Posterior vena cava (tissue), 2 donors: ENCODE data around the gene FAM53B. TPM values are rescaled to one million over a fixed set of nuclear protein-coding genes. Genes with fewer than 3 reads are reported as not detected.

Experiments
- DNase-seq: peaks from one replicate; pipeline ENCODE4 v3.0.0-alpha.2; 2020; ENCODE audit warnings: low spot score
- intact Hi-C, 2 donors: fragments of 100-400 bp; cut with DNase I; formaldehyde crosslinking; loops; one replicate each; pipeline versions ENCODE4 v1.14.1 to v1.14.2; 2022 to 2023
- total RNA-seq, 2 donors: library from RNA; stranded (reverse); fragmentation: NEBNext Ultra II Directional; extraction: Animal tissue kit (Norgen Biotek cat#: 25700); gene quantifications; one replicate each; pipeline ENCODE4 v1.2.1, GENCODE V29; 2021
- donor health status: DM: yes; HTN: yes; CAD: no.
- donor health status: DM: yes; HTN: yes; CAD: no.

Gene FAM53B
- total RNA-seq, 2 donors from 2014 or later = 15.6 to 21.4 TPM

DNA sequence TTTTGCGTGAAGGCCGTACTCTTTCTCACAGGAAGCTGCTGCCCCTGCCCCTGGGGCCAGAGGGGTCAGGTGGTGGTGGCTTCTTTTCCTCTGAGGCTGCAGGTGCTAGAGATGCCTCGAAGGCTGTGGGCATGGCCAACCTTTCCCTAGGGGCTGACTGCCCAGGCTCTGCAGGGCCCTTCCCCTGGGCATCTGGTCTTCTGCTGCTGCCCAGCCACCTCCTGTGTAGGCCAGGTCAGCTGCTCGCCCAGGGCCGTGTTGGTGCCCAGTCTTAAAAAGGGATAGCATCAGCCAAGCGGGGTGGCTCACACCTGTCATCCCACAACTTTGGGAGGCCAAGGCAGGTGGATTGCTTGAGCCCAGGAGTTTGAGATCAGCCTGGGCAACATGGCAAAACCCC lies 114.3 kb downstream of the FAM53B start:
- intact Hi-C loops = loop anchor here in 1 of 2 donors (5.0 kb wide), 1 partner anchor 112 kb away; the partner anchor contains the start of gene FAM53B
- no peak for DNase-seq

DNA sequence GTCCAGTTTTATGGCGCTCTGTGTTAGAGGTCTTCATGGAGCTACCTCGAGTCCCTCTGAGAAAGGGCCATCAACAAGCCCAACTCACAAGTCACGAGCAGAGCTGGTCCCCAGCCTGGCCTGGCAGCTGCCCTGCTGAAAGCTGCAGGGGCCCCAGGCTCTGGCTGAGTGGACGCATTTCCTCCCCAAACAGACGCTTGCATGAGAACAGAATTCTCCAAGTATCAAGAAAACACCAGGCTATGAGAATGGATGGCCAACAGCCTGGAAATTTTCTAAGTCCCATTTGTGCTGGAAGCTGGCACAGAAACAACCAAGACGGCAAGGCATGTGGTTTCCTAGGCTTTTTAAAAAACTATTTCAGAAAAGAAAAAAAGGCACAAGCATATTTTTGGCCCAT lies 114.8 kb downstream of the FAM53B start:
- intact Hi-C loops = no loop called here
- DNase-seq = no peak

- DNase-seq = no peak
- intact Hi-C loops = no loop called here
These were observed 115.5 kb downstream of the FAM53B start for GRCh38 chr10:124628676-124629021.

DNA sequence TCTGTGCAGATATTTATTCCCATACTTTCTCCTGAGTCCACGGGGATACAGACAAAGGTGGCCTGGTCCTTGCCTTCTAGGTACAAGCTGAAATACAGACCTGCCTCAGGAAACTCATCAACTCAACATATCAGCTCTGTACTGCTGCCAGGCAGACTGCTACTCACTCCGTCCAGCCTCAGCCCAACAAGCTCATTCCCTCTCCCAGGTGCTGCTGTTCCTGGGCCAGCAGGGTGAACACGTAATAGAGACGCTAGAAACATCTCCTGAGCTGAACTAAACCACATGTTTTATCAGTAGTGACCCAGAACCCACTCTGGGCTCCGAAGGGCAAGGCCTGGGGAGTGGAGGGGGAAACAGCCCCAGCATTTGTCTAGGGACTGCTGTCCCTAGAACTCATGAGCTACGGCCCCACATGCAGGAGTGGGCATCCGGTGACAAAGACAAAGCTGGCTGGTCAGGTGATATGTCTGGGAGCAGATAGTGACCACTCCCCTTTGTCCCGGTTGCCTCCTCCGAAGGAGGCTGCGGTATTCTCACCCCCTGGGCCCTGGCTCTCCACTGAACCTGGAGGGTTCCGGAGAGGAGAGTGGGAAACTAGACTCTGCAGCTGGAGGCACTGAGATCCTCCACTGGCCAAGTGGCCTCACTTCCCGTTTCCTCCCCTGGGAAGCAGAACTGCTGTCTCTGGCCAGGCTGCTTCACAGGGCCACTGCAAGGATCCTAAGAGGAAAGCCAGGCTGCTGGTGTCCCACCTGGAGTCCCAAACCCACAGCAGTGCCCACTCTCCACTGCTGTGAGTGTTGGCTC lies 116.1 kb downstream of the FAM53B start:
- intact Hi-C loops = no loop called here
- DNase-seq = no peak

GRCh38 chr10:124626759-124627380 lies 117.3 kb downstream of the FAM53B start:
- intact Hi-C loops = no loop called here
- no peak for DNase-seq

- intact Hi-C loops = no loop called here
- no peak for DNase-seq
These were observed 118.3 kb downstream of the FAM53B start for GRCh38 chr10:124625831-124626238.

DNA sequence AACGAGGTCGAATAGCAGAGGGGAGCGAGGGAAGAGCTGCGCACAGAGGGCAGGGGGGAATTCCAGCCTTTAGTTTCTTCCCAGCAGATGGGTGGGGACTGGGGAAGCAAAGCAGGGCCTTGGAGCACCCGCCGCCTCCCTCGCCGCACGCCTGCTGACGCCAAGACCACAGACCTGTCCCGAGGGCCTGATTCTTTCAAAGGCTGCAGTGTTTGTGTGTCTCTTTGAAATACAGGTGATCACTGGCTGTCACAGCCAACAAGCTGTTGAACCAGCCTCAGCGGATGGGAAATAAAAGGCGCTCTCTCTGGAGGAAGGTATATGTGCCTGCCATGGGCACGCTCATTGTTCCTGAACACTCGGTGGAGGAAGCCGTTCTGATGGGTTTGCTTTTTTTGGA lies 119.3 kb downstream of the FAM53B start:
- intact Hi-C loops = no loop called here

GRCh38 chr10:124624466-124624865 lies 119.7 kb downstream of the FAM53B start:
- intact Hi-C loops = no loop called here
- DNase-seq = no peak

More for the DNA sequence above, 119.3 kb downstream of the FAM53B start:
- no peak for DNase-seq

DNA sequence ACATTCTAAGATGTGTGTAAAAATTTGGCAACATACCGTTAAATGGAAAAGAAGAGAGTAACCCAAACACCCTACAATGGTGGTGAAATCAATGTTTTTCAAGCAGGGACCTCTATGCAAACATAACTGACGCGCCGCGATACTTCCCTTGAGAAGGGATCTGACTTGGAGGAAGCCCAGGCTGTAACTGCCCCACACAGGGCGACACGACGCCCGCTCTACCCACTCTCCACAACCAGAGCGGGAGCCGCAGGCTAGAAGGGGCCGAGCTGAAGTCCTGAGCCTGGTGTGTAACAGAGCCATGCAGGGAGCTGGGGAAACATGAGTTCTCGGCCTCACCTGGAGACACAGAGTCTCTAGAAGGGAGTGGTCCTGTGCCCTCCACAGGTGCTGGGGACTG lies 120.2 kb downstream of the FAM53B start:
- DNase-seq = no peak
- intact Hi-C loops = no loop called here

- intact Hi-C loops = no loop called here
- DNase-seq = no peak
These were observed 121.2 kb downstream of the FAM53B start for GRCh38 chr10:124622866-124623536.

DNA sequence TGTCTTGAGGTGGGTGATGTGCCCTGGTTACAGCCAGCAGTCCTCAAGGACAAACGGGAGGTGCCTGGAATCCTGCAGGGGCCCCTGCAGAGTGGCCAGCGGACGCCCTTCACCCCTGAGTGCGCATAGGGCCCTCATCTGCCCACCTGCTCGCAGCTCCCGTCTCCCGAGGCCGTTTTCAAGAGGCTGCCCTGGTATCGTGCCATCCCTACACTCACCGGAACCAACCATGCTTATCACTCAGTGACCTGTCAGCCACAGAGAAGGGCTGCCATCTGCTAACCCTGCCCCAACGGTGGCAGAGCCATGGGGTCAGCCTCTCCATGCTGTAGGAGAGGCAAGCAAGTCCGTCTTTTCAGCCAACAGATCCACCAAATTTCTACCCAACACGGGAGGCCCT lies 122.0 kb downstream of the FAM53B start:
- DNase-seq = no peak
- intact Hi-C loops = no loop called here

DNA sequence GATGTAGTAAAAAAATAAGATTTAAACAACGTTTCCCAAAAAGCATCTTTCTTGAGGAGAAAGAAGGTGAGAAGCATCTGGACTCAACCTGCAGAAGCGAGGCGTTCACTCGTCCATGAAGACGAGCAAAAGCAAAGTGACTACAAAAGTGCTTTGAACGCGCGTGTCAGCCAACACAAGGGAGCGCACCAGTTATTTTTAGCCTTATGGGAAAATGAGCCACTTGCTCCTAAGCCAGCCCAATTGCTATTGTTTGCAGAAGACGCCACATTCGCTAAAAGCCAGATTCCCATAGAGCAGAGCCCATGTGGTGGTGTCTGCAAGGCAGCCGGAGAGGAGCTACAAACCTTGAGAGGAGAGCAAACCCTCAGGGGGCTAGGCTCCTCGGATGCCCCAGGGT lies 122.5 kb downstream of the FAM53B start:
- intact Hi-C loops = no loop called here
- DNase-seq = no peak

DNA sequence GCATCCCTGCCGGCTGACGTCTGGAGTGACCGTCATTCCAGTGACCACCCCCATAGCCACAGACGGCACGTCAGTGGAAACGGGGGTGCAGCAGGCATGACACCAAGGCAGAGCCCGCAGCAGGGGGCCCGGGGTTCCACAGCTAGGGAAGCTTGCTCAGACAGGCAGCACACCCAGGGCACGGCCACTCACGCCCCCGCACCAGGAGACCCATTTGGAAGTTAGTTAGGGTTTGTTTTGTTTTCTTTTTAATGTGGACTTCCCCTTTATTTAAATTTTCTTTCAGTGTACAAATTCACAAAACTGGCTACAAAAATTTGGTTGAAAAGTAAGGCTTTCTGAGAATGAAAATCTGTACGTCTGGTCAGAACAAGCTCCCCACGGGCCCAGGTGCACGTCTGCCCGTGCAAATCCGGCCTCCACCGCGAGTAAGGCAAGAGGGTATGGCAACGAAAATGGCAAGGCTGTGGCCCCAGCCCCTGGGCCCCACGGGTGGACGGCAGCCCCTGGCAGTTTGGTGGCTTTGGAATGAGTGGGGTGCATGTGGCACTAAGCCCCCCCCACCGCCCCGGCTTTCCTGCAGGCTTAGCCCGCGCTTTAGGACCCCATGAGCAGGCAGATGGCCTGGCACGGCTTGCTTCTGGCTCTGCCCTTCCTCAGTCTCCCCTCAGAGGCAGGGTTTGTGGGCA lies 124.2 kb downstream of the FAM53B start:
- intact Hi-C loops = loop anchor here in 1 of 2 donors (5.0 kb wide), 1 partner anchor 1508 kb away; no protein-coding TSS in a partner anchor

DNA sequence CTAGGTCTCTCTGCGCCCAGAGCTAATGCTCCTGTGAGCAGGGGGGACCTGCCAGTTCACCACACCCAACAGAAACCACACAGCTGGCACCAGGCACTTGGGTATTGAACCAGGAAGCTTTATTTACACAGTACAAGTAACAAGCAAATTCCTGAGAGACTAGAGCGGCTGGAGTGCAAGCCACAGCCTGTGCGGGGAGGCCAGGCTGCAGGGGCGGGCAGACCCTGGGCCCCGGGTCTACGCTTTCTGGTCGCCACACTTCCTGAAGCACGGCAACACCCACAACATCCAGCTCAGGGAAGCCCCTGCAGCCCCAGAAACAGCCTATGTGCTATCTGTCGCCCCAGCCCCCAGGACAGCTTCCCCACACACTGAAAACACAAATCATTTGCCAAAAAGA lies 125.0 kb downstream of the FAM53B start:
- intact Hi-C loops = loop anchor here in 1 of 2 donors (5.0 kb wide), 1 partner anchor 1507 kb away; no protein-coding TSS in a partner anchor

More for the DNA sequence above, 124.2 kb downstream of the FAM53B start:
- no peak for DNase-seq

DNA sequence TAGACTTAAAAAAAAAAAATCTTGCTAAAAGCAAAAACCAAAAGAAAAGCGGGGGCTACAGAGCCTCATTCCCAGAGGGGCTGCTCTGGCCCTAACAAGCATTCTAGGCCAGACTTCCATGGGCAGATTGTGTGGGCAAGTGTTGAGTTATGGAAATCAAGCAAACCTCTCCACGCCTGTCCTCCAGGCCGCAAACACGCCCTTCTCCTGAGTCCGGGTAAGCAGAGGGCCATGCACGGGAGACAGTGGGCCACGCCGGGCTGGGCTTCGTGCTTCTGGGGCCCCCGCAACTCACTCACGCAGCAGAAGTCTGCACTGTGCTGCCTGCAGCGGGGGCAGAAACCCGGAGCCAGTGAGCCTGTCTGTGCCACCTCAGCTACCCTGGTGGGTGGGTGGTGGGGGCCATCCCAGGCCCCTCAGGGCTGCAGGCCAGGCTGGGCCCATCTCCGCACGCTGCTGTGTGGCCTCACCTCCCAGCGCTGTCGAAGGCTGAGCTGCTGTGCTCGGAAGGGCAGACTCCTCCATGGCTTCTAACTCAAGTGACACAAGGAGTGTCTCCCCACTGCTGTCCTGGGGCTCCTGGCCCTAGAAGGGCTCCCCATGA lies 125.6 kb downstream of the FAM53B start:
- DNase-seq = no peak
- intact Hi-C loops = loop anchor here in 1 of 2 donors (5.0 kb wide), 1 partner anchor 1506 kb away; no protein-coding TSS in a partner anchor

More for the DNA sequence above, 125.0 kb downstream of the FAM53B start:
- no peak for DNase-seq

- intact Hi-C loops = loop anchor here in 1 of 2 donors (5.0 kb wide), 1 partner anchor 1504 kb away; no protein-coding TSS in a partner anchor
- no peak for DNase-seq
These were observed 127.4 kb downstream of the FAM53B start for GRCh38 chr10:124616836-124617130.

- DNase-seq = no peak
These were observed 127.9 kb downstream of the FAM53B start for GRCh38 chr10:124616040-124616835.

DNA sequence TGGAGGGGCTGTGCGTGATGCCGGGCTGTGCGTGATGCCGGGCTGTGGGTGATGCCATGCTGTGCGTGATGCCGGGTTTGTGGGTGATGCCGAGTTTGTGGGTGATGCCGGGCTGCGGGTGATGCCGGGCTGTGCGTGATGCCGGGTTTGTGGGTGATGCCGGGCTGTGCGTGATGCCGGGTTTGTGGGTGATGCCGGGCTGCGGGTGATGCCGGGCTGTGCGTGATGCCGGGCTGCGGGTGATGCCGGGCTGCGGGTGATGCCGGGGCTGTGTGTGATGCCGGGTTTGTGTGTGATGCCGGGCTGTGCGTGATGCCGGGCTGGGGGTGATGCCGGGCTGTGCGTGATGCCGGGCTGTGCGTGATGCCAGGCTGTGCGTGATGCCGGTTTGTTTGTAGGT lies 128.9 kb downstream of the FAM53B start:
- intact Hi-C loops = loop anchor here in 1 of 2 donors (5.0 kb wide), 1 partner anchor 1503 kb away; no protein-coding TSS in a partner anchor

More at GRCh38 chr10:124616040-124616835, 127.9 kb downstream of the FAM53B start:
- intact Hi-C loops = loop anchor here in 1 of 2 donors (5.0 kb wide), 1 partner anchor 1504 kb away; no protein-coding TSS in a partner anchor

More for the DNA sequence above, 128.9 kb downstream of the FAM53B start:
- no peak for DNase-seq
